Measurements from ENCODE around the gene CP.

DNA sequence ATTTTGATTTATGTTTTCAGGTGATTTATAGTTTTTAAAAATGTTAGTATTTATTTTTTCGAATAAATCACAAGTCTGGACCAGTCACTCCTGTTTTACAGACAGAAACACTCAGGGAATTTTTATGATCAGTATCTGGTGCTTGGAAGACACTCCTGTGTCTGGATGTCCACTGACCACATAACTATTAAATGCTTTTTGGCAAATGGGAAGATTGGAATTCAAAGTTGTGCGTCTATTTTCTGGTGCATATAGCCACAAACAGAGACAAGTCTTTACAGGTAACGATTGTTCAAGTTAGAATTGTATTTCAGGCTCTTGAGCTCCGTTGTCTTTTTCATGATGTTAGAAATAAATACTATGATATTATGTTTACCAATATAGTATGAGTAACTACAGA lies 12.2 kb downstream of the CP start:
- no peak for TF ChIP-seq ZNF121 (CRISPR knock-in tag; IDR thresholded peaks at IDR 0.05)
- TF ChIP-seq, protein P1, sequence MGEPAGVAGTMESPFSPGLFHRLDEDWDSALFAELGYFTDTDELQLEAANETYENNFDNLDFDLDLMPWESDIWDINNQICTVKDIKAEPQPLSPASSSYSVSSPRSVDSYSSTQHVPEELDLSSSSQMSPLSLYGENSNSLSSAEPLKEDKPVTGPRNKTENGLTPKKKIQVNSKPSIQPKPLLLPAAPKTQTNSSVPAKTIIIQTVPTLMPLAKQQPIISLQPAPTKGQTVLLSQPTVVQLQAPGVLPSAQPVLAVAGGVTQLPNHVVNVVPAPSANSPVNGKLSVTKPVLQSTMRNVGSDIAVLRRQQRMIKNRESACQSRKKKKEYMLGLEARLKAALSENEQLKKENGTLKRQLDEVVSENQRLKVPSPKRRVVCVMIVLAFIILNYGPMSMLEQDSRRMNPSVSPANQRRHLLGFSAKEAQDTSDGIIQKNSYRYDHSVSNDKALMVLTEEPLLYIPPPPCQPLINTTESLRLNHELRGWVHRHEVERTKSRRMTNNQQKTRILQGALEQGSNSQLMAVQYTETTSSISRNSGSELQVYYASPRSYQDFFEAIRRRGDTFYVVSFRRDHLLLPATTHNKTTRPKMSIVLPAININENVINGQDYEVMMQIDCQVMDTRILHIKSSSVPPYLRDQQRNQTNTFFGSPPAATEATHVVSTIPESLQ (CRISPR knock-in tag; IDR thresholded peaks at IDR 0.05): no peak
- TF ChIP-seq CTCF (IDR thresholded peaks at IDR 0.05): no peak
- no peak for TF ChIP-seq SMAD3 (CRISPR knock-in tag; IDR thresholded peaks at IDR 0.05; ENCODE audit: borderline replicate concordance)

Measured in WTC11 (cell line).